H1 (cell line): ENCODE results near the gene BCAS4. TPM values are rescaled to one million over a fixed set of nuclear protein-coding genes. Genes with fewer than 3 reads are reported as not detected.
A peak's percentile ranks its signal among the peaks of the same experiment; 100 is the strongest.

Experiments
- ASH2L ChIP-seq: fragments of 200-600, 300-600 bp; sonication (generic); IDR thresholded peaks from one replicate; pipeline ENCODE4 v1.7.1; 2017; ENCODE audit warnings: low read length
- CHD2 ChIP-seq: IDR thresholded peaks from 2 replicates; pipeline ENCODE4 v1.6.1; 2012; ENCODE audit warnings: low read length, improper control_type of control experiment
- CREB1 ChIP-seq: IDR thresholded peaks from 2 replicates; pipeline ENCODE4 v1.6.1; 2012; ENCODE audit warnings: inconsistent platforms
- EP300 ChIP-seq, 2 experiments: IDR thresholded peaks; 1 replicate in 1 of 2; 2 replicates in 1 of 2; pipeline ENCODE4 v1.6.1; 2011 to 2012; ENCODE audit warnings: low read depth in 2 of 2, low read length in 2 of 2, mild to moderate bottlenecking in 2 of 2, borderline replicate concordance in 1 of 2, inconsistent platforms in 1 of 2, moderate library complexity in 1 of 2
- EZH2 ChIP-seq: fragments of 200-600 bp; sonication (generic); IDR thresholded peaks from 2 replicates; pipeline ENCODE4 v1.7.1; 2012; ENCODE audit warnings: low read depth, mild to moderate bottlenecking, moderate library complexity, low read length, inconsistent platforms; ENCODE audit not compliant: severe bottlenecking
- GABPA ChIP-seq: IDR thresholded peaks from 2 replicates; pipeline ENCODE4 v1.6.1; 2011; ENCODE audit warnings: mild to moderate bottlenecking, low read length, moderate library complexity, borderline replicate concordance; ENCODE audit not compliant: insufficient read depth
- POLR2A ChIP-seq, 2 experiments: IDR thresholded peaks; 1 replicate in 1 of 2; 2 replicates in 1 of 2; pipeline ENCODE4 v1.6.1; 2011; ENCODE audit warnings: low read depth in 2 of 2, low read length in 2 of 2, mild to moderate bottlenecking in 2 of 2; ENCODE audit errors: control extremely low read depth in 1 of 2
- RFX5 ChIP-seq: IDR thresholded peaks from 2 replicates; pipeline ENCODE4 v1.6.1; 2011; ENCODE audit warnings: low read depth, low read length, improper control_type of control experiment, borderline replicate concordance
- RNF2 ChIP-seq: fragments of 200-900, 300-1000 bp; sonication (generic); IDR thresholded peaks from 2 replicates; pipeline ENCODE4 v1.7.1; 2016; ENCODE audit warnings: borderline replicate concordance, low read depth, mild to moderate bottlenecking, antibody characterized with exemption, low read length; ENCODE audit not compliant: poor library complexity, severe bottlenecking; ENCODE audit errors: missing control alignments
- SUZ12 ChIP-seq: fragments of 200-600 bp; sonication (generic); IDR thresholded peaks from 2 replicates; pipeline ENCODE4 v1.6.1; 2012; ENCODE audit warnings: mild to moderate bottlenecking, inconsistent platforms, low read length, moderate library complexity, mixed read lengths
- TAF1 ChIP-seq: IDR thresholded peaks from 2 replicates; pipeline ENCODE4 v1.6.1; 2011; ENCODE audit warnings: mild to moderate bottlenecking, low read depth, low read length
- YY1 ChIP-seq: IDR thresholded peaks from 2 replicates; pipeline ENCODE4 v1.6.1; 2011; ENCODE audit warnings: low read depth, mild to moderate bottlenecking, low read length
- polyA plus RNA-seq, 7 experiments: library from polyadenylated mRNA; depleted of rRNA in 3 of 7; stranded (reverse) in 5 of 7; unstranded in 2 of 7; fragments of >200 nt in 5 of 7; fragments of 200-250 nt in 2 of 7; gene quantifications; 1 replicate in 5 of 7; 2 replicates in 1 of 7; 4 replicates in 1 of 7; pipeline versions ENCODE4 v1.2.1 to v1.2.3, GENCODE V29; 2011 to 2013; ENCODE audit warnings: missing spikeins in 2 of 7, mixed read lengths in 2 of 7
- total RNA-seq: library from RNA; stranded (reverse); fragmentation: NEBNext Ultra II Directional; extraction: Animal tissue kit (Norgen Biotek cat#: 25700); gene quantifications from 2 replicates; pipeline ENCODE4 v1.2.1, GENCODE V29; 2021
- TF ChIP-seq, protein P1 (sequence below): IDR thresholded peaks from 2 replicates; pipeline ENCODE4 v1.6.1; 2012; ENCODE audit warnings: low read length, inconsistent platforms
- TF ChIP-seq, protein P2 (sequence below): IDR thresholded peaks from 2 replicates; pipeline ENCODE4 v1.6.1; 2011; ENCODE audit warnings: low read length, improper control_type of control experiment

BCAS4 gene
- total and polyA plus RNA-seq, 2 of the 8 experiments (the other 6 are each of a cell fraction or from before 2014, with no cell fraction given): 21.2 to 23.6 TPM

DNA sequence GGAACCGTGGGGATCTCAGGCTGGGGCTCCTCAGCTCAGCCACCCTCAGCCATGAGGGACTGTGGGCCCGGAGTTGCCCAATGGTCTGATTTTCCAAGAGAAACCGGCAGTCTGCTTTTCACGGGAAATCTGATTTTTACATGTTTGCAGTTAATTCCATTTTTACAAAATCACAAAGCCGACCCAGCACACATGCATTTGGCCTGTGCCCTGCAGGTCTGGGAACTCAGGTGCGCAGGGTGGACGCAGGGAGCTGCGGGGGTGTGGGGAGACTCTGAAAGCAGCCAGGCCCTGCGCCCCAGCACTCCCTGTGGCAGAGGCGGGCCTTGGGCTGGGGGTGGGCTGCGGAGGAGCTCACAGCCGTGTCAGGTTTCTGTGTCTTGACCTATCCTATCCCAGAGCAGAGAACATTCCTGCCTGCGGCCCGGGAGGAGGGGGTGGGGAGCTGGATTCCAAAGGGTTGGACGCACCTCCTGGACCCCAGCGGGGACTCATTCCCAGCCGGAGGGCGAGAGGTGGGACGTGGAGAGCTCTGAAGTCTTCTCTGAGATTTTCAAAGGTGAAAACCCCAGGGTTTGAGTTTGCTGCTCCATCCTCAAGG lies 75.8 kb downstream of the BCAS4 start (continued):
- TF ChIP-seq ASH2L: peak; percentile 41
- no peak; the same call in 1 of the 2 replicates for TF ChIP-seq CHD2
- TF ChIP-seq, protein P1, sequence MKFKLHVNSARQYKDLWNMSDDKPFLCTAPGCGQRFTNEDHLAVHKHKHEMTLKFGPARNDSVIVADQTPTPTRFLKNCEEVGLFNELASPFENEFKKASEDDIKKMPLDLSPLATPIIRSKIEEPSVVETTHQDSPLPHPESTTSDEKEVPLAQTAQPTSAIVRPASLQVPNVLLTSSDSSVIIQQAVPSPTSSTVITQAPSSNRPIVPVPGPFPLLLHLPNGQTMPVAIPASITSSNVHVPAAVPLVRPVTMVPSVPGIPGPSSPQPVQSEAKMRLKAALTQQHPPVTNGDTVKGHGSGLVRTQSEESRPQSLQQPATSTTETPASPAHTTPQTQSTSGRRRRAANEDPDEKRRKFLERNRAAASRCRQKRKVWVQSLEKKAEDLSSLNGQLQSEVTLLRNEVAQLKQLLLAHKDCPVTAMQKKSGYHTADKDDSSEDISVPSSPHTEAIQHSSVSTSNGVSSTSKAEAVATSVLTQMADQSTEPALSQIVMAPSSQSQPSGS: no peak
- no peak for TF ChIP-seq RFX5
- TF ChIP-seq EZH2: no peak
- TF ChIP-seq EP300 (IDR thresholded peaks at IDR 0.05; ENCODE audit: borderline replicate concordance in 1 of 2, low read depth in 2 of 2, low read length in 2 of 2): peak in 1 of 2 experiments; percentile 44; a peak in 1 of 3 replicates
- no peak for TF ChIP-seq GABPA
- peak in 1 of 2 experiments; percentile 73; a peak in 2 of 3 replicates for TF ChIP-seq POLR2A (IDR thresholded peaks at IDR 0.05; ENCODE audit: control extremely low read depth in 1 of 2, low read depth in 2 of 2, low read length in 2 of 2)
- TF ChIP-seq, protein P2, sequence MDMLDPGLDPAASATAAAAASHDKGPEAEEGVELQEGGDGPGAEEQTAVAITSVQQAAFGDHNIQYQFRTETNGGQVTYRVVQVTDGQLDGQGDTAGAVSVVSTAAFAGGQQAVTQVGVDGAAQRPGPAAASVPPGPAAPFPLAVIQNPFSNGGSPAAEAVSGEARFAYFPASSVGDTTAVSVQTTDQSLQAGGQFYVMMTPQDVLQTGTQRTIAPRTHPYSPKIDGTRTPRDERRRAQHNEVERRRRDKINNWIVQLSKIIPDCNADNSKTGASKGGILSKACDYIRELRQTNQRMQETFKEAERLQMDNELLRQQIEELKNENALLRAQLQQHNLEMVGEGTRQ: no peak
- 0 out of 2 replicates have a peak, but pooled peaks have one; percentile 18 for TF ChIP-seq YY1
- TF ChIP-seq TAF1: peak; percentile 73
- no peak for TF ChIP-seq RNF2
- TF ChIP-seq SUZ12: no peak
- no peak for TF ChIP-seq CREB1
